CD4-positive, alpha-beta T cell treated with Interleukin-15 for 1 hour (primary cell): ENCODE measurements around the gene AGMO.

ENCODE experiments used
- DNase-seq: peaks from one replicate; pipeline ENCODE4 v3.0.0-alpha.2; 2020

AGMO gene

GRCh38 chr7:15452670-15453069 lies 109.1 kb downstream of the AGMO start:
- no peak for DNase-seq

DNA sequence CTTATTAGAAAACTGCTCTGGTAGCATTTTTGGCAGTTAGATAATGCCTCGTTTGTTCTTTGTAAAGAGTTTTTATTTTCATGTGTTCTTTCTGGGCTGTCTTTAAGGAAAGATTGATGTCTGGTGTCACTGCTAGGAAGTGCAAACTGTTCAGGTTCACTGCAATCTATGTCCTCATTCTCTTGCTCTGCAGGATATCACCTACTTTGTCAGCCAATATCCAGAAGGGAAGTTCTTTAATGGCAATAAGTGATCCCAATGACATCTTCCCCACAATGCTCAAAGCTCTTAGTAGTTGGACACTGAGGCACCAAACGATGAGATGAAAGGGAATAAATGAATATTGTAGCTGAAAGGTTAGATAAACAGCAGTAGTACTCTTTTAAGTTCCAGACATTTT lies 115.1 kb downstream of the AGMO start:
- DNase-seq, result no peak

GRCh38 chr7:15446280-15446679 lies 115.5 kb downstream of the AGMO start:
- DNase-seq, result no peak

- no peak for DNase-seq
These were observed 119.9 kb downstream of the AGMO start for GRCh38 chr7:15441915-15442314.

- no peak for DNase-seq
These were observed 121.3 kb downstream of the AGMO start for GRCh38 chr7:15440482-15440881.

GRCh38 chr7:15439853-15440252 lies 122.0 kb downstream of the AGMO start:
- no peak for DNase-seq

DNA sequence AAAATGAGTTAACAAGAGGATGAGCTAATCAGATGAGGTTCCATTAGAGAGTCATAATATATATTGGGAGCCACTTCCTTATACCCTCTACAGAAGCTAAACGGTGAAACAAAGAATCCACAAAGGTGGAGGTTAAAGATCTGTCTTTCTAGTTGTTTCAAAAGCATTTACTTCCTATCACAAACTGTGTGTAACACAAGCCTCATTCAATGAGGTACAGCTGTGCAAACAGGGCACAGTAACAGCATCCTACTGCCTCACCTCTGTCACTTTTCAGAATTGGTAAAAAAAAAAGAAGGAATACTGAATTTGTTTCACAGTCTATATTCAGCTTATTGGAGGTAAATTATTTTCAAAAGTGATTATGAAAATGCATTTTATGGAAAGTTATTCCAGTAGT lies 128.7 kb downstream of the AGMO start:
- no peak for DNase-seq

GRCh38 chr7:15430911-15431310 lies 130.9 kb downstream of the AGMO start:
- DNase-seq, result no peak

DNA sequence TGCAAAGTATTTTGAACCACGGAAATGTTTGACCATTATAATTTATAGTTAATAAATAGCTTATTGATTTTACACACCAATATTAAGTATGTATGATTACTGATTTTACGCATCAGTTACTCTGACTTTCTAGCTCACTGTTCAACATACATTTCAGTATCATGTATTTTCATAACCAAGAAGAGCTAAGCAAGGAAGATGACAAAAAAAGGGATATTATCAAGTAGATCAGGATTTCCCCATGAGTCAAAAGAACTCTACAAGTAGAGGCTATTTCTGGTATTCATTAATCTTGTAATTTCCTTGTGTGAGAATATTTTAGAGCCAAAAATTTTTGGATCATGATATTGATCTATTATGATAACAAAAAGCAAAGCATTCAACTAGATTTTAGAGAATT lies 131.6 kb downstream of the AGMO start:
- DNase-seq, result no peak

DNA sequence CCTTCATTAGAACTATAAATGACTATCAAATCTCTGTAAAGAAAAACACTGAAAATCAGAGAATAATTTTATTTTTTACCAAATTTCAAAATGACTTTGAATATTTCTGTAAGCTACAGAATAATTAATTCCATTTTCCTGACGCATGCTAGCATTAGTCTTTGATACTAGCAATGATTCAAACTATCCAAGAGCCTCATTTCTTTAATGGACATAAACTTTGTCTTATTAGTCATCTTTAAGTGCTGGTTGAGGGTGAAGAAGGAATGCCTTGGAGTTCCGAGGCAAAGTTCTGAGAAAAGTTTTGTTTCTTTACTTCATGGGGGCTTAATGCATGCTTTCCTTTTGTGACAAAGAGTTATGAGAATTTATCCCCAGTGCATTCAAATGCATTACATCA lies 137.3 kb downstream of the AGMO start:
- DNase-seq, result no peak

DNA sequence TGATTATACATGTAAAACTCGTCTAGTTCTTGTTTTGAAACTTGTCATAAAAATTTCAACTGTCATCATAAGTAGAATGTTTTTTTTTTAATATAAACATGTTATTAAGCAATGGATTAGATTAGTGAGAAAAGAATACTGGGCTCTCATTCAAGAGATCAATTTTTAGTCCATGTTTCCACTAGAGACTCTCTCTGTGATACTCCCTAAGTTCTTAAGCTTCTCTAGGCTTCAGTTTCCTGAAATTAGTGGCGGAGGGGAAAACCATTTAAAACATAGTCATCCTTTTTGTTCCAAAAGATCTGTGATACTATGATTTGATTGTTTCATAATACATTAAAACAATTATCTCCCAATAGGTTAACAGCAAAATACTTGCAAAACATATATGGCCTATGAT lies 142.2 kb downstream of the AGMO start:
- no peak for DNase-seq

- DNase-seq, result no peak
These were observed 143.6 kb downstream of the AGMO start for GRCh38 chr7:15418264-15418663.

DNA sequence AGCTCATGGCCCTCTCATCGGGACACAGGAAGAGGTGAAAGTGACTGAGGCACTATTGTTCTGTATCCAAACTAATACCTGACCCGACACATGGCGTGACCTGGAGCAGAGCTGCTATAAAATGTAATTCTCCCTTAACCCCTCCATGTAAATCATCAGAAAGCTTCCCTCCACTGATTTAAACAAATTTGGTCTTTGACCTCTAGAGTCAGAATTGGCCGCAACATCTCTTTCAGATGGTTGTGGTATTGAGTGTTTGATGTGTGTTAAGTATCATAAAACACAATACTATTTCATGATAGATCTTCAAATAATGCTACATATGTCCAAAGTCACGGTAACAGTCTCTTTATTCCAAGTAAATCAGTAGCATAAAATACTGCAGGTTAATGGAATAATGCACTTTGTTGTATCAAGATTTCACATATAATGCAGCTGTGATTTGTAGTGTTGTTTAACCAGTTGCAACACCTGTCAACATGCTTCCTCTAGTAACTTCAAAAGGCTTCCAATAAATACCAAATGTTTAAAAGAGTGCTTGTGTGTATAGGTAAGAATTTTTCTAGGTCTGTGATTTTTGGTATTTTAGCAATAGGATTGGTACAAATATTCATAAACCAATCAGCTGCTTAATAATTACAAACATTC lies 144.3 kb downstream of the AGMO start:
- DNase-seq, result no peak

DNA sequence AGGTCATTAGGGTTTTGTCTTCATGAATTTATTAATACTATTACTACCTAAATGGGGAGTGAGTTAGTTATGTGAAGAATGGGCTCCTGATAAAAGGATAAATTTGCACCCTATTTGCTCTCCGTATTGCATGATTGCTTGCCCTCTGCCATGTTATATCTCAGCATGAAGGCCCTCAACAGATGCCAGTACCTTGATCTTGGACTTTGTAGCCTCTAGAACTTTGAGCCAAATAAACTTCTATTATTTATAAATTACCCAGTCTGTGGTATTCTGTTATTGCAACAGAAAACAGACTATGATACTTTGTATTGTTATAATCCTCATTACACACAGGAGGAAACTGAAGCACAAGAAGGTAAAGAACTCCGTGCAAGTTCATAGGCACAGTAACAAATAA lies 150.8 kb downstream of the AGMO start:
- DNase-seq, result no peak

GRCh38 chr7:15407910-15408309 lies 153.9 kb downstream of the AGMO start:
- DNase-seq, result no peak

DNA sequence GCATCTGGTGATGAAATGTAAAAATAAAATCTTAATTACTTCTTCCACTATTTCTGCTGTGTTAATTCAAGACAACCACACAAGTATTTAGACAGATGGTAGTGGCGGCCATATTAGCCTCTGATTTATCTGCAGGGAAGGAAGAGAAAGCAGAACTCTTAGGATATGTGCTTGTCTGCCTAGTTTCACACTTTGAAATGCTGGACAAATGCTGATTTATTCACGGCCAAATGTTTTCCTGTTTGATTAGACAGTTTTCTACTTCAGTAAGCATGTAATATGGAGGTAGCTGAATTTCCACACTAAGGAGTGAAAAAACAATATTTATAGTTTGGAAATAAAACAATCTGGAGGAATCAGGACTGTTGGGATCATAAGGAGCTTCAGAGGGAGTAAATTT lies 158.1 kb downstream of the AGMO start:
- no peak for DNase-seq

- DNase-seq, result no peak
These were observed 158.5 kb downstream of the AGMO start for GRCh38 chr7:15403315-15403714.

DNA sequence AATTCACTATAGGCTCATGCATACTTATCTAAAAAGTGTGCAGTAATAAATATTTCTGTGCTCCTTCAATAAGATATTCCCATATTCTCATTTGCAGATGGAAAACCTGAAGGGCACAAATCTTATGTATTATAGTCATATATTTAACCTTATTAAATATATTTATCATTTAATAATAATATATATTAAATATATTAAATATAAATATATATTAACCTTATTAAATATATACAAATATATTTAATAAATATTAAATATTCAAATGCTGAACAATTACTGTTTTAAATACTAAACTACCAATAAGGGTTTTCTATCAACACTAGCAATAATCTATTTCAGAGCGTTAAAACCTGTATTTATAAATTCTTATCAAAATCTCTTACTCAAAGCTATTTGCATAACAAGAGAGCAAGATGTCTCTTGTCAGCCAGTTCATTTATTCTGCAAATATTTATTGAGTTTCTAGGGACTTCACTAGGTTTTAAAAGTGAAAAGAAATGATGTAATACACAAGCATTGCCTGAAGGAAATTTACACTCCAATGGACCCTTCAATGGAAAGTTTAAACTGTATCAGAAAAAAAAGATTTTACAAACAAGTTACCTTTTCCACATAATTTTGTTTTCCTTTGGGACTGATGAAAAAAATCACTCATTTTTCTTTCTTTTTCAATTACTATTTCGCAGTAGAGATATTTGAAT lies 159.2 kb downstream of the AGMO start:
- no peak for DNase-seq

DNA sequence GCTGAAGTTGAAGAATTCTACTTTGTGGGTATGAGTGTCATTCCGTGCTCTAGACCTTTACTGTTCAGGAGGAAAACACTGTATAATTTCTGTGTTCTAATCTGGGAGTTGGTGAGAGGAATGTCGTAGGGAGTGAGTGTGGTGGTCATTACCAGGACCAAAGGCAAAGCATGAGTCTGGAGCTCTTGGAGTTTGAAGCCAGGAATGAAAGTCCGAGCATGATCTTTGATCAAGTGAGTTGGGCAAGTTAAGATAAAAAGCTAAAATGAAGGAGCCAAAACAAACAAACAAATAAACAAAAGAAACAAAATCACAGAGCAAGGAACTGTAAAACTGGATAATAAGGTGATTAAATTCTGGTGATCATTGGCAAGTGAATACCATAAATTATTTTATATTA lies 161.4 kb downstream of the AGMO start:
- no peak for DNase-seq

GRCh38 chr7:15399441-15399840 lies 162.4 kb downstream of the AGMO start:
- DNase-seq, result no peak

DNA sequence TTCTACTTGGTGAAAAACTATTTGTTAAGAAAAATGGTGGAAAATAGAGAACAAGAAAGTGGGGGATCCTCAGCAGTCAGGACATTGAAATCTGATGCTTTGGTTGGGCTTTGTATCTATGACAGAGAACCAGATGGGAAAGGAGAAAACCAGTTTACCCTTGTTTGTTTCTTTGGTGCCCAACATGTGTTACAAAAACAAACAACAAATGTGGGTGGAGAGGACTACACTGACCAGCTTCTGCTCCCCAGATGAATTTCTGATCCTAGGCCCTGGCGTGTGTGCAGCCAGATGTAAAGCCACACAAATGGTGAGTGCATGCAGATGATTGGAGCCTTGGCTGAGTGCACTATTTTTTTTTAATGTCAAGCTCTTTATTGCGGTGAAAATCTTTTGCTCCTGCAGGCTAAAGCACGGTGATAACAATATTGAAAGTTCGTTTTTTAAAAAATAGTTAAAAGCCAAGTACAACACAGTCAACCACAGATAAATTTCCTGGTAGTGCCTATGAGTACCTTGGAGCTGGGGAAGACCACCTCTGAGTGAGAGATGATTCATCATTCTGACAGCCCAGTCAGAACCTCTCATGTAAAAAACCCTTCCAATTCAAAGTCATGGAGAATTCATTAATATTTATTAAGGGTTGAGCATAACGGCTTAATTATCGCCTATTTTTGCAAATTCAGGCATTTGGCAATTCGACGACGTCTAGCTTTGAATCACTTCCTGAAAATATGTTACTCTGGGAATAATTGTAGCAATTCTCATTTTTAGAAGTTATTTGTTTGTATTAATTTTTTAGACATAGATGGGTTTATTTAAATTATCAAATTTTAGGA lies 163.7 kb downstream of the AGMO start:
- DNase-seq, result no peak

- DNase-seq, result no peak
These were observed 164.7 kb downstream of the AGMO start for GRCh38 chr7:15397159-15397550.

DNA sequence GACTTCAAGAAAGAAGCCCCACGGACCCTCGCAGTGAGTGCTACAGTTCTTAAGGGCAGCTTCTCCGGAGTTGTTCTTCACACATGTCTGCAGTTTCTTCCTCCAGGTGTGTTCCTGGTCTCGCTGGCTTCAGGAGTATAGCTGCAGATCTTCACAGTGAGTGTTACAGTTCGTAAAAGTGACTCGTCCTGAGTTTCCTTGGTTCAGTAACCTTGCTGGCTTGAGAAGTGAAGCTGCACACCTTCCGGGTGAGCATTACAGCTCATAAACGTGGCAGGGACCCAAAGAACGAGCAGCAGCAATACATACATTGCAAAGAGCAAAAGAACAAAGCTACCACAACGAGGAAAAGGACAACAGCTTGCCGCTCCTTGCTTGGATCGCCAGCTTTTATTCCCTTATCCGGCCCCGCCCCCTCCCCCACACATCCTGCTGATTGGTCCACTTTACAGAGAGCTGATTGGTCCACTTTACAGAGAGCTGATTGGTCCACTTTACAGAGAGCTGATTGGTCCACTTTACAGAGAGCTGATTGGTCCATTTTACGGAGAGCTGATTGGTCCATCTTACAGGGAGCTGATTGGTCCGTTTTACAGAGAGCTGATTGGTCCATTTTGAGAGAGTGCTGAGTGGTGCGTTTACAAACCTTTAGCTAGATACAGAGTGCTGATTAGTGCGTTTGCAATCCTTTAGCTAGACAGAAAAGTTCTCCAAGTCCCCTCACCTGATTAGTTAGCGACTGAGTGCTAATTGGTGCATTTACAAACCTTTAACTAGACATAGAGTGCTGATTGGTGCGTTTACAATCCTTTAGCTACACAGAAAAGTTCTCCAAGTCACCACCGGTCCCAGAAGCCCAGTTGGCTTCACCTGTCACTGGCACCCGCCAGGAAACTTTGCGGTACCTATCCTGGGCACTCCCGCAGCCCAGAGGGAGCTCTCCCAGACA lies 165.3 kb downstream of the AGMO start:
- no peak for DNase-seq
